GM18868 (cell line): ENCODE measurements around the gene ZNF112.
"Not testable (repeated sequence)": the region's sequence is repeated elsewhere in the genome, so short reads cannot be mapped to it uniquely, and the experiment has no call there.

Experiments
- ATAC-seq: cut with Tn5 transposase; IDR thresholded peaks from one replicate; pipeline ENCODE4 v1.9.1; 2021; ENCODE audit warnings: mild to moderate bottlenecking, moderate library complexity; ENCODE audit not compliant: unreplicated experiment

Gene ZNF112

GRCh38 chr19:44356383-44357111 lies at the start of gene ZNF112:
ZNF112 (minus strand) TSS chr19:44356680; CDS start chr19:44340539, 16,141 bp downstream.
- no peak for ATAC-seq

GRCh38 chr19:44401139-44402115 lies 44.9 kb upstream of the ZNF112 start, which contains the start of gene ZNF285:
ZNF285 (minus strand) TSS chr19:44401608; CDS start chr19:44397213, 4,395 bp downstream.
- no peak for ATAC-seq

- not testable (repeated sequence) for ATAC-seq
Measured at GRCh38 chr19:44389268-44389667, 32.8 kb upstream of the ZNF112 start.

- ATAC-seq, result no peak
Measured at GRCh38 chr19:44374789-44375188, 18.3 kb upstream of the ZNF112 start.

GRCh38 chr19:44371815-44372480 lies 15.5 kb upstream of the ZNF112 start:
- ATAC-seq, result no peak

GRCh38 chr19:44367024-44367423 lies 10.5 kb upstream of the ZNF112 start:
- ATAC-seq, result no peak

GRCh38 chr19:44346556-44346955 lies 9.9 kb downstream of the ZNF112 start:
- ATAC-seq, result no peak

GRCh38 chr19:44345959-44346358 lies 10.5 kb downstream of the ZNF112 start:
- ATAC-seq, result no peak

GRCh38 chr19:44344255-44344654 lies 12.2 kb downstream of the ZNF112 start:
- ATAC-seq, result no peak

- no peak for ATAC-seq
Measured at GRCh38 chr19:44341794-44342193, 14.7 kb downstream of the ZNF112 start.

GRCh38 chr19:44334639-44335038 lies 21.8 kb downstream of the ZNF112 start:
- not testable (repeated sequence) for ATAC-seq

GRCh38 chr19:44332145-44332544 lies 24.3 kb downstream of the ZNF112 start:
- no peak for ATAC-seq

- ATAC-seq, result no peak
Measured at GRCh38 chr19:44315883-44316282, 40.6 kb downstream of the ZNF112 start.

- no peak for ATAC-seq
Measured at GRCh38 chr19:44313231-44313630, 43.2 kb downstream of the ZNF112 start.

GRCh38 chr19:44308011-44308410 lies 48.5 kb downstream of the ZNF112 start:
- no peak for ATAC-seq

- no peak for ATAC-seq
Measured at GRCh38 chr19:44306283-44306682, 50.2 kb downstream of the ZNF112 start.

GRCh38 chr19:44305457-44305856 lies 51.0 kb downstream of the ZNF112 start:
- ATAC-seq, result no peak

GRCh38 chr19:44304659-44305193 lies 51.8 kb downstream of the ZNF112 start, which contains the start of gene ZNF235:
ZNF235 (minus strand) TSS chr19:44305025; CDS start chr19:44303404, 1,621 bp downstream.
- peak; percentile 88 for ATAC-seq

- no peak for ATAC-seq
Measured at GRCh38 chr19:44303976-44304568, 52.4 kb downstream of the ZNF112 start.

GRCh38 chr19:44303320-44303719 lies 53.2 kb downstream of the ZNF112 start:
- ATAC-seq, result no peak
